BLaER1 (cell line): ENCODE measurements around the gene PRSS1.

Experiments
- H3K27ac ChIP-seq: shearing (Covaris generic); formaldehyde crosslinking; 2 replicates; pipeline ENCODE4 v1.8.1; 2022
- H3K27me3 ChIP-seq: shearing (Covaris generic); formaldehyde crosslinking; 2 replicates; pipeline ENCODE4 v1.8.1; 2022
- H3K36me3 ChIP-seq: shearing (Covaris generic); formaldehyde crosslinking; 2 replicates; pipeline ENCODE4 v1.8.1; 2022
- H3K4me1 ChIP-seq: shearing (Covaris generic); formaldehyde crosslinking; 2 replicates; pipeline ENCODE4 v1.8.1; 2022
- H3K4me2 ChIP-seq: shearing (Covaris generic); formaldehyde crosslinking; 2 replicates; pipeline ENCODE4 v1.8.1; 2022
- H3K4me3 ChIP-seq: shearing (Covaris generic); formaldehyde crosslinking; 2 replicates; pipeline ENCODE4 v1.8.1; 2022
- H3K9ac ChIP-seq: shearing (Covaris generic); formaldehyde crosslinking; 2 replicates; pipeline ENCODE4 v1.8.1; 2022
- H3K9me3 ChIP-seq: shearing (Covaris generic); formaldehyde crosslinking; 2 replicates; pipeline ENCODE4 v1.8.1; 2022
- H4K20me1 ChIP-seq: shearing (Covaris generic); formaldehyde crosslinking; 2 replicates; pipeline ENCODE4 v1.8.1; 2022
- Cebpa-rat ChIP-seq: shearing (Covaris generic); IDR thresholded peaks from 2 replicates; pipeline ENCODE4 v1.8.1; 2022

PRSS1 gene

GRCh38 chr7:142800699-142801260, 51.5 kb downstream of the PRSS1 start:
- Histone ChIP-seq H3K9me3 (no peaks in the 10 kb centered on the region), H3K4me3 (no peak overlapping the region), H4K20me1 (no peaks in the 10 kb centered on the region), H3K36me3 (no peaks in the 10 kb centered on the region), H3K27me3 (peaks cover 52% of the 10 kb centered on the region), H3K4me2 (no peak overlapping the region), H3K9ac (no peak overlapping the region), H3K4me1 (peaks cover 15% of the 10 kb centered on the region), H3K27ac (no peak overlapping the region)
- no peak for TF ChIP-seq Cebpa-rat

GRCh38 chr7:142801601-142802295, 52.5 kb downstream of the PRSS1 start:
- H3K4me2 ChIP-seq, result no peak overlapping the region
- no peak overlapping the region for H3K4me3 ChIP-seq
- no peak overlapping the region for H3K9ac ChIP-seq
- no peaks in the 10 kb centered on the region for H4K20me1 ChIP-seq
- no peak for TF ChIP-seq Cebpa-rat
- H3K27ac ChIP-seq, result no peak overlapping the region
- H3K4me1 ChIP-seq, result peaks cover 25% of the 10 kb centered on the region
- H3K9me3 ChIP-seq, result no peaks in the 10 kb centered on the region
- H3K36me3 ChIP-seq, result no peaks in the 10 kb centered on the region
- H3K27me3 ChIP-seq, result peaks cover 42% of the 10 kb centered on the region

- H3K27ac ChIP-seq, result no peak overlapping the region
- peaks cover 37% of the 10 kb centered on the region for H3K27me3 ChIP-seq
- H3K9me3 ChIP-seq, result no peaks in the 10 kb centered on the region
- no peak overlapping the region for H3K4me3 ChIP-seq
- TF ChIP-seq Cebpa-rat, result no peak
- H4K20me1 ChIP-seq, result no peaks in the 10 kb centered on the region
- peaks cover 30% of the 10 kb centered on the region for H3K4me1 ChIP-seq
- no peak overlapping the region for H3K4me2 ChIP-seq
- no peaks in the 10 kb centered on the region for H3K36me3 ChIP-seq
- no peak overlapping the region for H3K9ac ChIP-seq
Measured at GRCh38 chr7:142802301-142802700, 53.0 kb downstream of the PRSS1 start.
